Measurements from ENCODE around the gene CNTN4. TPM values are rescaled to one million over a fixed set of nuclear protein-coding genes. Genes with fewer than 3 reads are reported as not detected.

Gene CNTN4
- total and polyA plus RNA-seq, 2 of the 8 experiments (the other 6 are each of a cell fraction or from before 2014, with no cell fraction given) = 0.41 to 2.2 TPM

DNA sequence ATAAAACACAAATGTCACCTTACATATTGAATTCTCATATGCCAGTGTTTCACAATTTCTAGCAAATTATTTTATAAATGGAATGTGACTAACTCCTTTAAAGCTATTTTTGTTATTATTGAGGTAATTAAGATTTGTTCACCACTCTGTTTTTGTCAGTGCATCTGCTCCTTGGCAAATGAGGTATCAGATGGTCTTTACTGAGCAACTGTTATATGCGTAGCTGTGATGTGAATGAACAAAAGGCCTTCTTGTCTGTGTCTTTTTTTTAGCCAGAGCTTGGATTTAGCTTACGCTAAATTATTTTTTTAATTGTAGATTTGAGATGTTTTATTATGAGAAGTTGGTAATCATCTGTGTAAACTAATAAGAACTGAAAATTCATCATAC lies 886.2 kb downstream of the CNTN4 start (continued):
- TF ChIP-seq, protein P1, sequence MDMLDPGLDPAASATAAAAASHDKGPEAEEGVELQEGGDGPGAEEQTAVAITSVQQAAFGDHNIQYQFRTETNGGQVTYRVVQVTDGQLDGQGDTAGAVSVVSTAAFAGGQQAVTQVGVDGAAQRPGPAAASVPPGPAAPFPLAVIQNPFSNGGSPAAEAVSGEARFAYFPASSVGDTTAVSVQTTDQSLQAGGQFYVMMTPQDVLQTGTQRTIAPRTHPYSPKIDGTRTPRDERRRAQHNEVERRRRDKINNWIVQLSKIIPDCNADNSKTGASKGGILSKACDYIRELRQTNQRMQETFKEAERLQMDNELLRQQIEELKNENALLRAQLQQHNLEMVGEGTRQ (IDR thresholded peaks at IDR 0.05; ENCODE audit: low read length) = no peak
- no peak for TF ChIP-seq TAF7 (optimal IDR thresholded peaks at IDR 0.05; ENCODE audit: borderline replicate concordance, low read depth, low read length)
- no peak for TF ChIP-seq CBX5 (IDR thresholded peaks at IDR 0.05; ENCODE audit: low read depth, low read length)
- TF ChIP-seq RAD21 (IDR thresholded peaks at IDR 0.05 in 1 of 2, conservative IDR thresholded peaks at IDR 0.05 in 1 of 2; ENCODE audit: low read depth in 2 of 2, low read length in 2 of 2) = no peak
- TF ChIP-seq, protein P2, sequence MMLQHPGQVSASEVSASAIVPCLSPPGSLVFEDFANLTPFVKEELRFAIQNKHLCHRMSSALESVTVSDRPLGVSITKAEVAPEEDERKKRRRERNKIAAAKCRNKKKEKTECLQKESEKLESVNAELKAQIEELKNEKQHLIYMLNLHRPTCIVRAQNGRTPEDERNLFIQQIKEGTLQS (IDR thresholded peaks at IDR 0.05; ENCODE audit: insufficient read depth, low read depth, low read length) = no peak
- no peak for TF ChIP-seq CREB1 (IDR thresholded peaks at IDR 0.05)
